HG02623 (cell line): Measurements from ENCODE around the gene ERP29.
"Not testable (repeated sequence)": the region's sequence is repeated elsewhere in the genome, so short reads cannot be mapped to it uniquely, and the experiment has no call there.

ENCODE experiments used
- ATAC-seq: cut with Tn5 transposase; IDR thresholded peaks from one replicate; pipeline ENCODE4 v1.9.1; 2021; ENCODE audit warnings: moderate library complexity; ENCODE audit not compliant: unreplicated experiment

ERP29 gene

DNA sequence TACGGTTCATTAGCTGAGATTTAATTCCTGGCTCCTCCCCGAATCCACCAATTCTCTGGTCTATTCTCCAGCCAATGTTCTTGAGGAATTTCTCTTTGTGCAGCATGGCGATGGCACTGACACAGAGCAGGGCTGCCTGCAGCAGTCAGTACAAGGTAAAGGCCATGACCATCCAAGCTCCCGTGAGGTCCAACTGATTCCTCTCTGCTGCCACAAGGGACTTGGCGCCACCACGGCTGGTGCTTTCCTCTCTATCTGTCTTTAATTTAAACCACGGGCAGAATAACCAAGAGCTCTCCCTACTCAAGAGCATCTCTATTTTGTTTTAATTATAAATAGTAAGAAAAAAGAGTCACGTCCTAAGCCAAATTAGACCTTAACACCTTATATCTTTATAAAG lies 12.4 kb upstream of the ERP29 start:
- ATAC-seq = no peak

DNA sequence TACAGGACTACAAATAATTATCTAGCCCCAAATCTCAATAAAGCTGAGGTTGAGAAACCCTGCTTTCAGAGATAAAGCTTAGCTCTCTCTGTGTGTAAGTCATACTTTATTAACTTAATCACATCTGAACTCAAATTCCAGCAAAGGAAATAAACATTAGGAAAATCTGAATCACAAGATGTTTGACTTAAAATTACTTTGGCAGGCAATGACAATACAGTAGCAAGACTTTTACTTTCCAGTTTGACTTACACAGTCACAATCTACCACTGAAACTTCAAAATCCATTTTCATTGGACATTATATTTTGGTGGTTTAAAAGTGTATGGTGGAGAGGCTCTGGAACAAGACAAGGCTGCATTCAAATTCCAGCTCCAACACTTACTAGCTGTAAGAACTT lies 11.7 kb upstream of the ERP29 start:
- no peak for ATAC-seq

DNA sequence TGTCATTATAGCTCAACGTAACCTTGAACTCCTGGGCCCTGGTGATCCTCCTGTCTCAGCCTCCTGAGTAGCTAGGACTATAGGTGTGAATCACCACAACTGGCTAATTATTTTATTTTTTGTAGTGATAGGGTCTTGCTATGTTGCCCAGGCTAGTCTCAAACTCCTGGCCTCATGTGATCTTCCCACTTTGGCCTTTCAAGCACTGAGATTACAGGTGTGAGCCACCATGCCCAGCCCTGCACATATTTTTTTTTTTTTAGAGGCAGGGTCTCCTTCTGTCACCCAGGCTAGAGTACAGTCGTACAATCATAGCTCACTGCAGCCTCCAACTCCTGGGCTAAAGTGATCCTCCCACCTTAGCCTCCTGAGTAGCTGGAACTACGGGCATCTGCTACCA lies 9.2 kb upstream of the ERP29 start:
- no peak for ATAC-seq

DNA sequence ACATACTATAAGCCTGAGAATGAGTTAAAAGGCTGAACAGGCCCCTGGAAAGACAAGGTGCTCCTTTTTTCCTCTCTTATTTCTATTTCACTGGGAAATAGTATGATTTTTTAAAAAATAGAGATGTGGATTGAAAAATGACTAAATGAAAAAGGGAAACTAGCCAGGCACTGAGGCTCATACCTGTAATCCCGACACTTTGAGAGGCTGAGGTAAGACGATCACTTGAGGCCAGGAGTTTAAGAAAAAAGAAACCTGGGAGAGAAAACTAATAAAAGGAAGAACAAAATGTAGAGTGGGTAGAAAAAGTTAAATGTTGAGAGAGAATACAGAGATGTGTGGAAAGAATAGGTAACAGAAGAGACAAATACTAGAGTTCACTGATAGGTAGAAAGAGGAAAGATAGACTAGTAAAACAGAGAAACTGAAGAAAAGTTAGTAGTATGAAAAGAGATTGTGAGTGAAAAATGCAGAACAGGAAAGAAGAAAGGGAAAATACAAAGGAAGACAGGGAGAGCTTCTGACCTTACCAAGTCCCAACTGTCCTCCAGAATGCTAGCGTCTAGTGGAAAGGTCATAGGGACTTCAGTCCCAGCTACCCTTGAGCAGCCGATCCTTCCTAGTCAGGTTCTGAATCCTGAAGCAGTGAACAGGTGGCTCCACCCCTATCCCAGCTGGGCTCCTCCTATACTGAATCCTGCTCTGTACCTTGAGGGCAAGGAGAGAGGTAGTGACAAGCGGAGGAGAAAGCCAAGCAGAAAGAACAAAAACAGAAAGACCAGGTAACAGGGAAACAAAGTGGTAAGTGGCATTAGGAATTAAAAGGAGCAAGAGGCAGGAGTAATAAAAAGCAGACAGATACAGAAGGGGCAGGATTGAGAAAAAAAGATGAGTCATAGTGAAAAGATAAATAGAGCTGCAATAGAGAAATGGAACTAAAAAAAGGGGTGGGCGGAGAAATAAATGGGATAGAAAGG lies 7.5 kb upstream of the ERP29 start:
- ATAC-seq = no peak

DNA sequence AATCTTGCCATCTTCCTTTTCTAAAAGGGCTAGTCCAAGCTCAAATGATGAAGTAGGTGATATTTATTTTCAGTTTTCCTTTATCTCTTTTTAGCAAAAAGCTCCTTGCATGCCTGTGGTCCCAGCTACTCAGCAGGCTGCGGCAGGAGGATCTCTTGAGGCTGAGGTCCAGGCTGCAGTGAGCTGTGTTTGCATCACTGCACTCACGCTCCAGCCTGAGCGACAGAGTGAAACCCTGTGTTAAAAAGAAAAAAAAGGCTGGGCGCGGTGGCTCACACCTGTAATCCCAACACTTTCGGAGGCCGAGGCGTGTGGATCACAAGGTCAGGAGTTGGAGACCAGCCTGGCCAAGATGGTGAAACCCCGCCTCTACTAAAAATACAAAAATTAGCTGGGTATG lies 5.3 kb upstream of the ERP29 start:
- ATAC-seq = no peak

DNA sequence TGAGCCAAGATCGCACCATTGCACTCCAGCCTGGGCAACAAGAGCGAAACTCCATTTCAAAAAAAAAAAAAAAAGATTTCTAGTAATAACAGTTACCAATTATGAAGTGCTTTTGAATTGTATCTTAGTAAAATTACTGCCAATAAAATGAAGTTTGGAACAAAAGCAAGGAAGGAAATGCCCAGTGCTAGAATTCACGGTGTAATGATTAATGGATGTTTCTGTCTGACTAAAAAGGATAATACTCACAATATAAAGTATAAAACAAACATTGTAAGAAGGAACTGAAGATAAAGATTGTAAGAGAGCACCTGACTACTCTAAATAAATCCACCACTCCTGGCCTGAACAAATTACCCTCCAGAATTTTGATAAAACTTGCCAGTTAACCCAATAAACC lies 4.3 kb upstream of the ERP29 start:
- ATAC-seq = no peak

DNA sequence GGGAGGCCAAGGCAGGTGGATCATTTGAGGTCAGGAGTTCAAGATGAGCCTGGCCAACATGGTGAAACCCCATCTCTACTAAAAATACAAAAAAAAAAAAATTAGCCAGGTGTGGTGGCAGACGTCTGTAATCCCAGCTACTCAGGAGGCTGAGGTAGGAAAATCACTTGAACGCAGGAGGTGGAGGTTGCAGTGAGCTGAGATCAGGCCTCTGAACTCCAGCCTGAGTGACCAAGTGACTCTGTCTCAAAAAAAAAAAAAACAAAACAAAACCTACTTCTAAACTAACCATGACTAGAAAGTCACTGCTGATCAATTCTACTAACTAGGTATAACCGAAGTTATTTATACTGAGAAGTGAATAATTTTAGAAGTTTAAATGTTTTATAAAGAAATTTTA lies 3.6 kb upstream of the ERP29 start:
- not testable (repeated sequence) for ATAC-seq

DNA sequence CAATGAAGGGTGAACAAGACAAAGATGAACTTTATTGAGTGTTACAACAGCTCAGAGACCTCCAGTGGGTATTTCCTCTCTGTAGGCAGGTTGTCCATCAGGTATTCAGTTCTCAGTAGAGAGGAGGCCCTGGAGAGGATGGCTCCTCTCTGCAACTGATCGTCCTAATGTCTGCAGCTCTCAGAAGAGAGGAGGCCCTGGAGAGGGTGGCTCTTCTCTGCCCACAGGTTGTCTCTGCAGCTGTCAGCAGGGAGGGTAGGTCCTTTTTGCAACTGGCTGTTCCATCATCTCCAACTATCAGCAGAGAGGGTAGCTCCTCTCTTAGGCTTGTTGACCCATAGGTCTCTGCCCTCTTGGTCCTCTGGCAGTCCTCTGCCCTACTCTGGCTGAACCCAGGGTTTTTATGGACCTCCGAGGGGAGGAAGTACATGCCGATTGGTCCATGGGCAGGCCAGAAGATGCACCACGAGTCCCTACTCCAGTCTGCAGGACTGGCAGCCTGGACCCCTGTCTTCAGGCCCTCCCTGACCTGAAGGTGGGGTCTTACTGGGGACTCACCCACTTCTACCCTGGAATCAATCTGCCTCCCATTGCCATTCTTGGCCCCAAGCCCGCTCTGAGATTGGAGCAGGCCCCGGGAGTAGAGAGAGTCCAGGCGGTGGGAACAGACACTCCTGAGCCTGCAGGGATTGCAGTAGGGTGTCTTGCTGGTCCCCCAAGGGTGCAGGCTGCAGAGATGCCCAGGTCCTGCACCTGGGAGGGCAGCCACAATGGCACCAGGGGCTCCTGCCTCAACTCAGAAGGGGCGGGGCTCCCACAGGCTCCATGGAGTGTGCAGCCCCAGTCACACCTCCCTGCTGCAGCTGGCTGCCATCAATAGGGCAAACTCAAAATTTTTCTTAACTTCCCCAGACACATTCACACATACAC lies 2.5 kb upstream of the ERP29 start:
- ATAC-seq = no peak

DNA sequence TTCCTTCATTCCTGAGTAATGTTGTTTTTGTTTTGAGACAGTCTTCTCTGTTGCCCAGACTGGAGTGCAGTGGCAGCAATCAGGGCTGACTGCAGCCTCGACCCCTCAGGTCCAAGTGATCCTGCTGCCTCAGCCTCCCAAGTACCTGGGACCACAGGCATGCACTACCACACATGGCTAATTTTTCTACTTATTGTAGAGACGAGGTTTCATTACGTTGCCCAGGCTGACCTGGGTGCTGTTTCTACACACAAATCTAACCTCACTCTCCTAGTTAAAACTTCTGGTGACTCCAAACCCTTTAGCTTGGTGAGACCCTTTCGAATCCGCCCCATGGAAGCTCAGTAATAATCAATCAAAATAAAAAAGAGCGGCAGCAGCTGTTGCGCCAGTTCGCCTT lies 1.5 kb upstream of the ERP29 start:
- no peak for ATAC-seq

DNA sequence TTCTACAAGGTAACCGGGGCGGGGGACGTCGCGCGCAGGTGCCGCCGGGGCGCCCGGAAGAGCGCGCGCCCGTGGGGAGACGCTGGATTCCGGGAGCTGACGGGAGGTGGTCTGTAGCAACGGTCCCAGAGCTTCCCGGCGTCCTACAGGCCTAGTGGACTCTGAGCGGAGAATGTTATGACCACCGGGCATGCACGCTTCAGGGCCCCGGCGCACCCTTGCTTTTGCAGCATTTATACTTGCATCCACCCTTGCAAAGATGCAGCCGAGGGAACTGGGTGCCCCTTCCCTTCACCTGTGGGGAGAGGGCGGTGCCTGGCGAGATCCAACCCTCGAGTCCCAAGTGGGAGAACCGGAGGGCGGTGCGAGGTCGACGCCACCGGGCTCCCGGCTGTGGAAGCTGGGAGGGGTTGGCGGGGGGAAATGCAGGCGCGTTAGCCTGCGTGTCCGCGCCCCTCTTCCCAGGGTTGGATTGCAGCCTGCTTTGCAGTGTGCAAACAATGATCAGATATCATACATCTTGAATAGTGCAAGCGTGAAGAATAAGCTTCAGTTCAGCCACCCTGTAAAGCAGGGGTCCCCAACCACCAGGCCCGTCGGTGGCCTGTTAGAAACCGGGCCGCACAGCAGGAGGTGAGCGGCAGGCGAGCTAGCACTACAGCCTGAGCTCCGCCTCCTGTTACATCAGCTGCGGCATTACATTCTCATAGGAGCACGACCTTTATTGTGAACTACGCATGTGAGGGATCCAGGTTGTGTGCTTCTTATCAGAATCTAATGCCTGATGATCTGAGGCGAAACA lies 576 bp downstream of the ERP29 start:
- ATAC-seq = peak; percentile 10

DNA sequence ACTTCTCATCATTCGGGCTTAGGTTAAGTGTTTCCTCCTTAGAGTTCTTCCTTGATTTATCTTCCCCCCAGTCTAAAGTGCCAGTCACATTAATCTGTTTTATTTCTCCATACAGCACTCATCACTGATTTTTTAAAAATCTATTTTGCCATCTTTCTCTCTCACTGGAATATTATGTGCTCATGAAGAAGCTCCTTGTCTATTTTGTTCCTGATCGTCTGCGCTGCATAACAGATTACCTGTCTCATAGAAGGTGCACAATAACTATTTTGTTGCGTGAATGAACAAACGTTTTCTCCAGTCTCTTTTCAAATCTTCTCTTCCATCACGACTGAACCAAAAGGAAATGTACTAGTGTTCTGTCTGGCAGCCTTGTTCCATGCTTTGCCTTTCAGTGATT lies 2.7 kb downstream of the ERP29 start:
- no peak for ATAC-seq

DNA sequence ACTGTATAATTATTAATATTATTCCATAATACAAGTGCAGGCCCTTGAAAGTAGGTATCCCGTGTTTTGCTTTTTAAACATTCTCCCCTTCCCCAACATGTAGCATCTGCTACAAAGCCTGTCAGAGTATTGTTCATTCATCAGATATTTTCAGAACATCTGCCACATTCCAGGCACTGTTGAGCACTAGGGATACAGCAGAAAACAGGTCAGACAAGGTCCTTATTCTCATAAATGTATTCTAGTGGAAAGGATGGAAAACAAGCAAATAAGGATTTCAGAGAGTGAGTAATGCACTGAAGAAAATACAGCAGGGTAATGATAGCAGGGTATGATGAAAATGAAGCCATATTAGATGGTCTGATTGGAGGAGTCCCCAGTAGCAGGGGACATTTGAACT lies 3.8 kb downstream of the ERP29 start:
- ATAC-seq = no peak

DNA sequence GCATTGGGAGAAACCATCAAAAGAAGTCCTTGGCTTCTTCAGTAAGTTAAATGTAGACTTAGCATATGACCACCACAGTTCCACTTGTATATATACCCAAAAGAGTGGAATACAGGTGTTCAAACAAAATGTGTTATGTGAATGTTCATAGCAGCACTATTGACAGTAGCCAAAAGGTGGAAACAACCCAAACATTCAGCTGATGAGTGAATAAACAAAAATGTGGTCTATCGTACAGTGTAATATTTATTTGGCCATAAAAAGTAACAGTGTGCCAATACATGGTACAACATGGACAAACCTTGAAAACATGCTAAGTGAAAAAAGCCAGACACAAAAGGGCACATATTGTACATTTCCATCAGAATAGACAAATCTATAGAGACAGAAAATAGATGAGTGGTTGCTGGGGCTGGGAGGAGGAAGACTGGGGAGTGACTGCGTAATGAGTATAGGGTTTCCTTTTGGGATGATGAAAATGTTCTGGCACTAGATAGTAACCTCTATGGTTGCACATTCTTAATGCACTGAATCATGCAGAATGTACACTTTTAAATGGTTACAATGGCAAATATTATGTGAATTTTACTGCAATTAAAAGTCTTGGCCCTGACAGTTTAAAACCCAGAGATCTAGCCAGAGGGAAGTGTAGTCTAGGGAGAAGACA lies 5.5 kb downstream of the ERP29 start:
- no peak for ATAC-seq

DNA sequence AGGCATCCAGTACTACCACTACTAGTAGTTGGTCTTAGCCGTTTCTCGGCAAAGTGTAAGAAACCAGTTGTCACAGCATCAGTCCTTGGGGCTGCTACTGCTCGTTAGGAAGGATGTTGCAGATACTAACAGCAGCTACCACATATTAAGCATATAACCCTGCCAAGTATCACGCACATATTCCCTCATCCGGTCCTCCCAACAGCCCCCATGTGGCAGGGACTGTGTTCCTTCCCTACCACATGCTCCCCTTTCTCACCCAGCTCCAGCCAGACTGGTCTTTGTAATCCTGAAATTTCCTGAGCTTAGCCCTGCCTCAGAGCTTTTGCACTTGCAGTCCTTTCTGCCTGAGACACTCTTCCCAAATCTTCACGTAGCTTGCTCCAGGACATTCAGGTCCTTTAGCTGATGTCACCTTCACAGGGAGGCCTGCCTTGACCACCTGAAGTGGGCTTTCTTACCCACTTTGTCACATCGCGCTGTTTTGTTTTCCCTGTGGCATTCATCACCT lies 7.8 kb downstream of the ERP29 start:
- ATAC-seq = no peak

DNA sequence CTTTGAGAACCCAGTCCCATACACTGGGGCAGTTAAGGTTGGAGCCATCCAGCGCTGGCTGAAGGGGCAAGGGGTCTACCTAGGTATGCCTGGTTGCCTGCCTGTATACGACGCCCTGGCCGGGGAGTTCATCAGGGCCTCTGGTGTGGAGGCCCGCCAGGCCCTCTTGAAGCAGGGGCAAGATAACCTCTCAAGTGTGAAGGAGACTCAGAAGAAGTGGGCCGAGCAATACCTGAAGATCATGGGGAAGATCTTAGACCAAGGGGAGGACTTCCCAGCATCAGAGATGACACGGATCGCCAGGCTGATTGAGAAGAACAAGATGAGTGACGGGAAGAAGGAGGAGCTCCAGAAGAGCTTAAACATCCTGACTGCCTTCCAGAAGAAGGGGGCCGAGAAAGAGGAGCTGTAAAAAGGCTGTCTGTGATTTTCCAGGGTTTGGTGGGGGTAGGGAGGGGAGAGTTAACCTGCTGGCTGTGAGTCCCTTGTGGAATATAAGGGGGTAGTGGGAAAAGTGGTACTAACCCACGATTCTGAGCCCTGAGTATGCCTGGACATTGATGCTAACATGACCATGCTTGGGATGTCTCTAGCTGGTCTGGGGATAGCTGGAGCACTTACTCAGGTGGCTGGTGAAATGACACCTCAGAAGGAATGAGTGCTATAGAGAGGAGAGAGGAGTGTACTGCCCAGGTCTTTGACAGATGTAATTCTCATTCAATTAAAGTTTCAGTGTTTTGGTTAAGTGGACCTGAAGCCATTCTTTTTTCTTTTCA lies 9.2 kb downstream of the ERP29 start:
- ATAC-seq = no peak

DNA sequence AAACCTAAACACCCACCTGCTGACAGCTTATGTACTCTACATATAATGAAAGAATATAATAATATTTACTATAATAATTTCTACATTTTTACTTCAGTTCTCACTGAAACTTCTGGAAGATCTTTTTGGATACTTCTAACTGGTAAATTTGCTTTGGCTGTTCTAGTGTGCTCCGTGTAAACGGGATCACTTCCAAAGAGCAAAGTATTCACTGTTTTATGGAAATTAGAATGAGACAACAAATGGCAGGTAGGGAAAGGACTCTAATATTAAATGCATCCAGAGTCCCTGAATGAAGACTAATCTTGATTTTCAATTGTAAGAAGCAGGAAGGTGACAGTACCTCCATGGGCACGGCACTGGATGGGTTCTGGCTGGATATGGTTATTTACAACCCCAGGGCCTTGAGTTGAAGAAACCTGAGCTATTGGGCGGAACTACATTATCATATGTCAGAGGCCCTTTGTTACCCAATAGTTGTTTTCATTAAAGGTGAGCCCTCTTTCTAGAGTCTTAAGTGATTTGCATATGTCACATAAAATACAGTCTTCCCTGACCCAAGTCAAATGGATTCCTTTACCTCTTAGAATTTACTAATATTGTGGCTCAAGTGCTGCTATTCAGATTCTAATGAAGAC lies 10.7 kb downstream of the ERP29 start:
- no peak for ATAC-seq

DNA sequence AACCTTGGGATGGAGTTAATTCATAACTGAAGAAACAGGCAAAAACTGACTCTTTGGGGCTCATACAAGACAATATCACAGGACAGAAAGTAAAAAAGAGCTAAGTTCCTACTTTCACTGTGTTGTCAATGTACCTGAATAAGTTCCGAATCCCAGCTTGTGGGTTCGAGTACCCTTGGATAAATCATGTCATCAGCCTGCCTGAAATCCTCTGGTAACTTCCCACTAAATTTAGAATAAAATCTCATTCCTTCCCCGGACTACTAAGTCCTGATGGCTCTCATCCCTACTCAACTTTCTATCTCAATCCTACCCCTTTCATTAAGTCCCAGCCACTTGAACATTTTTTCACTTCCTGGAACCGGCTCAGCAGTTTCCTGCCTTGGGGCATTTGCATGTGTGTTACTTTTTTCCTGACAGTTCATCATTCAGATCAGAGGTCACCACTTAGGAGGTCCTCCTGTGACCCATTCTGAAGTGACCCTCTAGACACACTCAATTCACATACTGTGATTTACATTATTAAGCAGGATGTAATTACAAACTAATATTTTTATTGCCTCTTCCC lies 12.7 kb downstream of the ERP29 start:
- ATAC-seq = no peak

DNA sequence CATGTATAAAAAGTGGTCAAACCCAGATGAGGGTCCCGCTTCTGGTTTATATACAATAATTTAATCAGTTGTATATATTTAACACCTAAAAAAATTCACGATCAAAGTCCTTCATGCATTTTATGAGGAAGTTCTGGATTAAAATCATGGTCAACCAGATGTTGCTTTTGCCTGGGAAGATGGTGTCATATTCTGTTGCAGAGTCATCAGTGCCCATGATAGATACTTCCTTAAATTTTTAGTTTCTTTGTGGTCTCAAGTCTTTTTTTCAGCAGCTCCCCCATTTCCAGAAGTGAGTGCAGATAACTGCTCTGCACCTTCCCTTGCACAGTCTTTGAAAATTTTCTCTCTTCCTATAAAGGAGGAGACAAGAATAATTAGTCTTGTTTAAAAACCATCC lies 16.1 kb downstream of the ERP29 start:
- ATAC-seq = no peak

DNA sequence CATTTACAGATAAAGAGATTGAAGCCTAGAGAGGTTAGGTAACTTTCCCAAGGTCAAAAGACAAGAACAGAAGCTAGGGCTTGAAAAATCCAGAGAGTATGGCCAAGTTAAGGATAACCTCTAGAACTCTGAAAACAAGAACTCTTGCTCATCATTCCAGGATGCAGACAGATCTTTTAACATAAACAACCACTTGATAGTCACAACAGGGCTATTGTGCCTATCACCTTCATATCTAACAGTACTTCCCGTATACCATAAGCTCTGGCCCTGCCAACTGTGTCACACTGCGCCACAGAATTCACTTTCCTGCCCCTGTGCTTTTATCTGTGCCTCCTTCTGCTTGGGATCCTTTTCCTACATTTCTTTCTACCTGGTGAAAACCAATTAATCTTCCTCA lies 18.2 kb downstream of the ERP29 start:
- no peak for ATAC-seq
